Stimulated activated naive CD8-positive, alpha-beta T cell treated with anti-CD3 and anti-CD28 coated beads, Interleukin-15, amount 100 ng/mL, for 72 hours (primary cell): ENCODE results near the gene SYNGAP1.
A peak's percentile ranks its signal among the peaks of the same experiment; 100 is the strongest.

Source experiments
- ATAC-seq: fragments of 150-1000 bp; cut with Tn5 transposase; 2 replicates; pipeline ENCODE4 v1.10.0; 2021; ENCODE audit warnings: mild to moderate bottlenecking, moderate library complexity
- DNase-seq, 2 donors: peaks; one replicate each; pipeline ENCODE4 v3.0.0; 2021 to 2022
- H3K27ac Mint-ChIP-seq, 2 donors: one replicate each; pipeline ENCODE4 v1.8.0; 2022; ENCODE audit warnings: mild to moderate bottlenecking in 2 of 2, mixed read lengths in 2 of 2, moderate library complexity in 2 of 2
- H3K27me3 Mint-ChIP-seq: one replicate; pipeline ENCODE4 v1.8.0; 2022; ENCODE audit warnings: mixed read lengths
- H3K4me1 Mint-ChIP-seq: one replicate; pipeline ENCODE4 v1.8.0; 2022; ENCODE audit warnings: mild to moderate bottlenecking, mixed read lengths
- H3K4me3 Mint-ChIP-seq, 2 donors: one replicate each; pipeline ENCODE4 v1.8.0; 2022; ENCODE audit warnings: mild to moderate bottlenecking in 2 of 2, mixed read lengths in 2 of 2, moderate library complexity in 1 of 2
- H3K9me3 Mint-ChIP-seq, 2 donors: one replicate each; pipeline ENCODE4 v1.8.0; 2022; ENCODE audit warnings: mixed read lengths in 2 of 2

The SYNGAP1 gene

GRCh38 chr6:33413241-33414120 lies 6.4 kb upstream of the SYNGAP1 start:
- Mint-ChIP-seq H3K4me3 (peak overlapping the region in 1 of 2 donors; percentile 1), H3K9me3 (no peaks in the 10 kb centered on the region), H3K4me1 (peaks cover 76% of the 10 kb centered on the region), H3K27me3 (no peaks in the 10 kb centered on the region), H3K27ac (peak overlapping the region; percentile 50 to 55)
- no peak for DNase-seq
- no peak for ATAC-seq

GRCh38 chr6:33414592-33415271 lies 5.1 kb upstream of the SYNGAP1 start:
- peaks cover 78% of the 10 kb centered on the region for H3K4me1 Mint-ChIP-seq
- no peaks in the 10 kb centered on the region for H3K27me3 Mint-ChIP-seq
- DNase-seq = no peak

GRCh38 chr6:33415831-33416230 lies 4.0 kb upstream of the SYNGAP1 start:
- H3K27ac Mint-ChIP-seq = peak overlapping the region; percentile 89 to 99
- no peaks in the 10 kb centered on the region for H3K27me3 Mint-ChIP-seq
- H3K4me3 Mint-ChIP-seq = peak overlapping the region; percentile 94 to 96
- no peaks in the 10 kb centered on the region for H3K9me3 Mint-ChIP-seq
- ATAC-seq (no peak), DNase-seq (no peak)
- peaks cover 74% of the 10 kb centered on the region for H3K4me1 Mint-ChIP-seq

More at GRCh38 chr6:33414592-33415271, 5.1 kb upstream of the SYNGAP1 start:
- Mint-ChIP-seq H3K4me3 (no peak overlapping the region), H3K9me3 (no peaks in the 10 kb centered on the region), H3K27ac (peak overlapping the region in 1 of 2 donors; percentile 99)
- no peak for ATAC-seq

GRCh38 chr6:33416386-33417127 lies 3.3 kb upstream of the SYNGAP1 start:
- peak in 1 of 2 donors; percentile 67 for DNase-seq
- H3K4me1 Mint-ChIP-seq = peaks cover 78% of the 10 kb centered on the region
- no peaks in the 10 kb centered on the region for H3K27me3 Mint-ChIP-seq
- ATAC-seq = peak; percentile 2
- H3K27ac Mint-ChIP-seq = peak overlapping the region; percentile 89 to 99
- peak overlapping the region; percentile 94 to 96 for H3K4me3 Mint-ChIP-seq
- no peaks in the 10 kb centered on the region for H3K9me3 Mint-ChIP-seq

GRCh38 chr6:33417128-33417902 lies 2.5 kb upstream of the SYNGAP1 start:
- no peaks in the 10 kb centered on the region for H3K9me3 Mint-ChIP-seq
- peak in 1 of 2 donors; percentile 43 for DNase-seq

GRCh38 chr6:33417903-33418689 lies 1.8 kb upstream of the SYNGAP1 start, which contains the start of gene CUTA:
Gene CUTA, minus strand, starts transcription at chr6:33418107. Its CDS starts 107 bp downstream, at chr6:33418000.
- H3K27me3 Mint-ChIP-seq = no peaks in the 10 kb centered on the region
- DNase-seq (peak; percentile 98 to 100), ATAC-seq (peak; percentile 85)
- peaks cover 68% of the 10 kb centered on the region for H3K4me1 Mint-ChIP-seq
- H3K27ac Mint-ChIP-seq = peak within 1 kb of the TSS; percentile 97 to 99
- H3K4me3 Mint-ChIP-seq = peak within 1 kb of the TSS; percentile 94 to 96
- no peaks in the 10 kb centered on the region for H3K9me3 Mint-ChIP-seq

More at GRCh38 chr6:33417128-33417902, 2.5 kb upstream of the SYNGAP1 start:
- H3K27me3 Mint-ChIP-seq = no peaks in the 10 kb centered on the region
- ATAC-seq = no peak
- peak overlapping the region; percentile 94 to 96 for H3K4me3 Mint-ChIP-seq
- H3K4me1 Mint-ChIP-seq = peaks cover 76% of the 10 kb centered on the region
- H3K27ac Mint-ChIP-seq = peak overlapping the region; percentile 96 to 99

GRCh38 chr6:33418690-33419291 lies 1.1 kb upstream of the SYNGAP1 start:
- Mint-ChIP-seq H3K27ac (peak overlapping the region; percentile 97 to 99), H3K9me3 (peaks cover 0 to 5% of the 10 kb centered on the region in 2 donors), H3K4me3 (peak overlapping the region; percentile 94 to 96), H3K4me1 (peaks cover 68% of the 10 kb centered on the region), H3K27me3 (no peaks in the 10 kb centered on the region)
- peak; percentile 48 to 86 for DNase-seq
- ATAC-seq = peak; percentile 34

- Mint-ChIP-seq H3K9me3 (peaks cover 0 to 9% of the 10 kb centered on the region in 2 donors), H3K27ac (no peak overlapping the region), H3K27me3 (no peaks in the 10 kb centered on the region), H3K4me3 (peak overlapping the region; percentile 61 to 75), H3K4me1 (peaks cover 65% of the 10 kb centered on the region)
- DNase-seq = no peak
- ATAC-seq = no peak
Measured at GRCh38 chr6:33420491-33421343, 852 bp downstream of the SYNGAP1 start.

GRCh38 chr6:33421344-33421643 lies 1.4 kb downstream of the SYNGAP1 start:
- ATAC-seq (no peak), DNase-seq (no peak)
- Mint-ChIP-seq H3K27ac (no peak overlapping the region), H3K4me3 (peak overlapping the region; percentile 49 to 75), H3K27me3 (no peaks in the 10 kb centered on the region), H3K4me1 (peaks cover 60% of the 10 kb centered on the region), H3K9me3 (peaks cover 0 to 9% of the 10 kb centered on the region in 2 donors)

- no peaks in the 10 kb centered on the region for H3K27me3 Mint-ChIP-seq
Measured at GRCh38 chr6:33423777-33424176, 3.9 kb downstream of the SYNGAP1 start.

GRCh38 chr6:33424855-33425667 lies 5.2 kb downstream of the SYNGAP1 start:
- peak overlapping the region; percentile 60 to 79 for H3K27ac Mint-ChIP-seq
- ATAC-seq (no peak), DNase-seq (no peak)
- H3K4me3 Mint-ChIP-seq = peak overlapping the region; percentile 83 to 96
- H3K4me1 Mint-ChIP-seq = peaks cover 62% of the 10 kb centered on the region
- no peaks in the 10 kb centered on the region for H3K27me3 Mint-ChIP-seq
- H3K9me3 Mint-ChIP-seq = peaks cover 0 to 9% of the 10 kb centered on the region in 2 donors

More at GRCh38 chr6:33423777-33424176, 3.9 kb downstream of the SYNGAP1 start:
- ATAC-seq (no peak), DNase-seq (no peak)
- Mint-ChIP-seq H3K9me3 (peaks cover 0 to 9% of the 10 kb centered on the region in 2 donors), H3K4me3 (peak overlapping the region in 1 of 2 donors; percentile 96), H3K4me1 (peaks cover 60% of the 10 kb centered on the region), H3K27ac (no peak overlapping the region)
